Stimulated activated CD4-positive, alpha-beta T cell treated with anti-CD3 and anti-CD28 coated beads, Interleukin-12 subunit alpha, Interleukin-12 subunit beta, amount 100 ng/mL, for 4 hours (primary cell): Measurements from ENCODE around the gene EPN1.
"Not testable (repeated sequence)": the region's sequence is repeated elsewhere in the genome, so short reads cannot be mapped to it uniquely, and the experiment has no call there.

Experiments used
- DNase-seq: peaks from one replicate; pipeline ENCODE4 v3.0.0-alpha.2; 2020

Gene EPN1

DNA sequence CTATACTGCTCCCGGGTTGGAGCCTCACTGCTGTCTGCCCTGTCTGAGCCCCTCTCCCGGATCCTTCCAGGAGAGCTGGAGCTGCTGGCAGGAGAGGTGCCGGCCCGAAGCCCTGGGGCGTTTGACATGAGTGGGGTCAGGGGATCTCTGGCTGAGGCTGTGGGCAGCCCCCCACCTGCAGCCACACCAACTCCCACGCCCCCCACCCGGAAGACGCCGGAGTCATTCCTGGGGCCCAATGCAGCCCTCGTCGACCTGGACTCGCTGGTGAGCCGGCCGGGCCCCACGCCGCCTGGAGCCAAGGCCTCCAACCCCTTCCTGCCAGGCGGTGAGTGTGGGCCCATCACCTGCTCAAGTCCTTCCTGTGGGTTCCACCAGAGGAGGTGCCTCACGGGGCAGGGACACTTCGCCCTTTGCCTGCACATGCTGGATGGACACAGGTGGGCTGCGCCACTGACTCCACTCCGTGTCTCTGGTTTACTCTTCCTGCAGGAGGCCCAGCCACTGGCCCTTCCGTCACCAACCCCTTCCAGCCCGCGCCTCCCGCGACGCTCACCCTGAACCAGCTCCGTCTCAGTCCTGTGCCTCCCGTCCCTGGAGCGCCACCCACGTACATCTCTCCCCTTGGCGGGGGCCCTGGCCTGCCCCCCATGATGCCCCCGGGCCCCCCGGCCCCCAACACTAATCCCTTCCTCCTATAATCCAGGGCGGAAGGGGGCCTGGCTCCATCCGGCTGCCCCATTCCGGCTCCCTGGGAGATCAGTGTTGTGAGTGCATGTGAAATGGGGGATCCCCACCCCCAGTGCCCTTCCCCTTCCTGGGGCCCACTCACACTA is 19.8 kb downstream of the EPN1 start:
- DNase-seq = no peak

DNA sequence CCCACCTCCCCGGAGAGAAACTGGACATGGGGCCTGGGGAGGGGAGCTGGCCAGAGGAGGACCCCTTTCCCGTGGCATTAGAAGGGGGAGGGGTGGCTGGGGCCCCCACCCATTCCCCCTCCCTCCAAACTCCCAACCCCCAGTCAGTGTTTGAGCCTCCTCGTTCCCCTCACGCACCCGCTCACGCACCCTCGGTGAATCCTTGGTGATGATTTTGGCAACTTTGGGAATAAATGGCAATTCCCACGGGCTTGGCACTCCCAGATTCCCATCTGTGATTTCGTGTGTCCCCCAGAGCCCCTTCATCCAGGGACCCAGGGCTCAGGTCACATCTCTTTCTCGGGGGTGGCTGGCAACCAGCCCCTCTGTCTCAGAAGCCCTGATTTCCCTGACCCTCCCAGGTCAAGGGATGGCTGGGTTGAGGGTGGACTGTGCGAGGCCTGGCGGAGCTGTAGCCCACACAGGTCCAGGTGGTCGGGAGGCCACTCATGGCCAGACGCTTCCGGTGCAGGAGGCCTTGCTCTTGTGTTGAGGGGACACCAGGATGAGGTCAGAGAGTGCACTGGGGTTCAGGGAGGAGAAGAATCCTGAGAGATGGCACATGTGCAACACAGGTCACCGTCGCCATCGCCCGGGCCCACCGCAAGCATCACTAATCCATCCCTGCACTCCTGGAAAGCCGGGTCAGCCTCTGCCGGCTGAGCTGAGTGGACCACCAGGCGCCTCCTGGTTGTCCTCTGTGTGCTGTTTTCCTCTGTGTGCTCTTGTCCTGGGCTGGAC is 20.7 kb downstream of the EPN1 start:
- no peak for DNase-seq

DNA sequence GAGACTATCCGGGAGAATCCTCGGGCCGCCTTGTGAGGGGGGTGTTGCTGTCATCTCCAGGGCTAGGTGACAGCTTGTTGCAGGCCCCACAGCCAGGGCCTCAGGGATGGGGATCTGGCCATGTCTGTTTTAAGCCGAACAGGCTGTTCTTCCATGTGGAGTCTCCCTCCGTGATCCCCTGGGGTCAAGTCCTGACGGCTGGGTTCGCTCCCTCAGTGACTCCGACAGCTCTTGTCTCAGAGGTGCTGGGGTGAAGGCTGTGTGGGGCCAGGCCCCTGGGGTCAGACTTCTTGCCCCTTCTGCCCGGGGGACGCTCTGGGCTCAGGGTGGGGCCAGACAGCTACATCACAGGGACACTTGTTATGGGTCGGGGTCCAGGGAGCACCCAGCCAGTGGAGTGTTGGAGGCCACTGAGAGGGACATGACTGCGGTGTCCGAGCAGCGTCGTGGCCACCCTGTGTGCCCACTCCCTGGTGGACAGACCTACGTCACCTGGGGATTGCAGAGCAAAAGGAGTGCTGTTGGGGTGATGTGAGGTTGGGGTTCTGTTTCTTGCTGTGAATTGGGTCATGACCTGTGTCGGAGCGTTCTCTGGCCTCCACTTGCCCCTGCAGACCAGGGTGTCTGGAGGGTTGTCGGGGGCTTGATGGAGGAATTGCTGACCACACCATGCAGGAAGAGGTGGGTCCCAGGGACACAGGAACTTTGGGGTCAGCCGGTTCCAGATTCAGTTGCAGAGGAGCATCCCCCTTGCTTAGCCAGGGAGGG is 21.5 kb downstream of the EPN1 start:
- DNase-seq = no peak

DNA sequence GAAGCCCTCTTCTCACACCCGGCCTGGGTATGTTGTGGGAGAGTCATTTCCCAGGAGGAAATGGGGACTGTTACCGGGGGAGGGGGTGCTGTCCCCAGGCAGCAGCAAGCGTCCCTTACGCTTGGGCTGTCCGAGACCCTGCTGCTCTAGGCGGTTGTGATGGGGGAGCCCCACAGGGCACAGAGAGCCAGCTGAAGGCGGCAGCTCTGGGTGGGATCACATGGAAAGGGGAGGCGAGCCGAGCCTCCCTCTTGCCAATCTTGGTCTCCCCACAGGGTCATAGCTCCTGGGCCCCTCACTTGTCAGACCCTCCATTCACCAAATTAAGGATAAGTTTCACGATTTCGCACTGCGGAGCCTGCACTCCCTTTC is 22.0 kb downstream of the EPN1 start:
- DNase-seq = no peak

DNA sequence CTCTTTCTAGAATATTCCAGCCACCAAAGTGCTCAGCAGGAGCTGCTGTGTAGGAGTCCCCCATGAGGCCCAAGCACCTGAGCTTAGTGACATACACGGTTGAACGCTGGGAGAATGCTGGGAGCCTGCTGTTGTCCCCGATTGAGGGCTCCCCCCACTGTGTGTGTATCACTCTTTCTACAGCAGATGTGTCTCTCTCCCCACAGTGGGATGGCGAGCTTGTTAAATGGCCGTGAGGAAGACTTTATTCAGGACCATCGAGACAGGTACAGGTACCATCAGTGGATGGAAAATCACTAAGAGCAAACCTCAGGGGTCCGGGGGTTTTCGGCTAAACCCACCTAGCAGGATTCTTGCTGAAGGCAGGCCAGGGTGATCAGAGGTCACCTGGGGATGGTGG is 22.7 kb downstream of the EPN1 start:
- no peak for DNase-seq

DNA sequence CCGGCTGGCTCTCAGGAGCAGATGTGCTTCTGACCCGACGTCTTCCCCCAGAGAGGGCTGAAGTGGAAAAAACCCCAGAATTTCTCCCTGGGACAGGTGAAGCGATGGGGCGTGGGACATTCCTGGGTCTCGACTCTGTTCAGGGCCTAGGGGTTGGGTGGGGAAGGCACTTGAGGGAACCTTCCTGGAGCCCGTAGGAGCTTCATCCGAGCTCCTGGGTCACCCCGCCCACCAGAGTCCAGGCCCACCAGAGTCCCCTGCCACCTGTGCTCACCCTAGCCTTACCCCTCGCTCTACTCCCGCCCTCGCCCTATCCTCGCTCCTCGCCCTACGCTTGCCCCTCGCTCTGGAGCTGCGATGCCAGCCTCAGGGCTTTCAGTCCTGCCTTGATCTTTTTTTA is 23.2 kb downstream of the EPN1 start:
- no peak for DNase-seq

DNA sequence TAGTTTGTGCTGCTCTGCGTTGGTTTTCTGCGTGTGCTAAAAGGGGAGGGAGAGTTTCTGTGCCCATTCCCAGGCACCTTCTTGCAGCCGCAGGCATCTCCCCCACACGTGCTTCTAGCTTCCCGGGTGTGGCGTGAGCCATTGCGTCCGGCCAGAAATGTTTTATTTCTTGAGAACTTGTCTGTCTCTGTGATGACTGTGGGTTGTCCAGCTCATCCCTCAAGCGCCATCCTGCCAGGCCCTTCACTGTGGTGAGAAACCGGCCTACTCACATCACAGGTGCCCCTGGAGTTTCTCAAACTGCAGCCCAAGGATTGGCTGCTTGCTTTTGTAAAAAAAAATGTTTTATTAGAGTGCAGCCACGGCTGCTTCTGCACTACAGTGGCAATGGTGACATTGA is 24.2 kb downstream of the EPN1 start:
- no peak for DNase-seq

DNA sequence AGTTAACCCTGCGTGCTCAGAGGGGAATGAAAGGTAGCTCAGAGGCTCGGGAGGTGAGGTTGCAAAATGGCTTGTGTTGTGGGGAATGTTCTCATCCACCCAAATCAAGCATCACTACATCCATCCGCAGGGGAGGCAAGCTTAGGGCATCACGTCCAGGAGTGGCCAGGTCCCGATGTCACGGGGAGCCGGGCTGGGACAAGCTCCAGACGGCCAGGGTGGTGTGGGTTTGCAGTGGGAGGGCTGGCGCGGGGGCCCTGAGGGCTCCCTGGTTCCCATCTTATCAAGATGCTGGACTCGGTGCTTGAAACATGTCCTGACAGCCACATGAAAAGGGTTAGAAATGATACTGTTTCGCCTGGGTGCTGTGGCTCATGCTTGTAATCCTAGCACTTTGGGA is 25.8 kb downstream of the EPN1 start:
- no peak for DNase-seq

DNA sequence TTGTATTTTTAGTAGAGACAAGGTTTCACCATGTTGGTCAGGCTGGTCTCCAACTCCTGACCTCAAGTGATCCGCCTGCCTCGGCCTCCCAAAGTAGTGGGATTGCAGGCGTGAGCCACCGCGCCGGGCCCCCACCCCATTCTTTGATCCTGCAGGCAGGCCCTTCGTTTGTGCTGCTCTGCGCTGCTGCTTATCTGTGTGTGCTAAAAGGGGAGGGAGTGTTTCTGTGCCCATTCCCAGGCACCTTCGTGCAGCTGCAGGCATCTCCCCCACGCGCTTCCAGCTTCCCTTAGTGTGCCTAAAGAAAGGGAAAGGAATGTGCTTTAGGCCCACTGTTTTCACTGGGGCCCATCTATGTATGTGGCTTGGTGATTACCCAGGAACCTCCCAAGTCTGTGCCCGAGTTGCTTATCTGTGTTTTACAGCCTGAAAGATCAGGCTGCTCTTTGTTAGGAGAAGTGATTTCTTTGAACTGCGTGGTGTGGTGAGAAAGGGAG is 27.2 kb downstream of the EPN1 start:
- DNase-seq = no peak

DNA sequence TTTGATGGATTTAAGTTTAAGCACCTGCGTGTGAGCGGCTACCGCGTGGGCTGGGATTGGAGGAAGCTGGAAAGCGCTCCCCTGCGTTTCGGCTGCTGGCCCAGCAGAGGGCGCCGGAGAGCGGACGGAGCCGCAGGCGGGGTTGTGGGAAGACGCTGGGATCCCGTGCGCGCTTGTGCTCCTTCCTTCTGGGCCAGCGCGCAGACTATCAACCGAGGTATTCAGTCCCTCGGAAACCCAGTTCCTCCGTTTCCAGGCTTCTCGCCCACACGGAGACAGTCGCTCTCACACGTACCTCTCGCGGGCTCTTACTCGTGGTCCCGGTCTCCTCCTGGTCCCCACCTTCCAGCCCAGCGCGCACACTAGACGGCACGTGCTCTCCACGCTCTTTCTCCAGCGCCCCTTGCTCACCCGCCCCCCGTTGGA is 28.8 kb downstream of the EPN1 start:
- DNase-seq = peak; percentile 54

DNA sequence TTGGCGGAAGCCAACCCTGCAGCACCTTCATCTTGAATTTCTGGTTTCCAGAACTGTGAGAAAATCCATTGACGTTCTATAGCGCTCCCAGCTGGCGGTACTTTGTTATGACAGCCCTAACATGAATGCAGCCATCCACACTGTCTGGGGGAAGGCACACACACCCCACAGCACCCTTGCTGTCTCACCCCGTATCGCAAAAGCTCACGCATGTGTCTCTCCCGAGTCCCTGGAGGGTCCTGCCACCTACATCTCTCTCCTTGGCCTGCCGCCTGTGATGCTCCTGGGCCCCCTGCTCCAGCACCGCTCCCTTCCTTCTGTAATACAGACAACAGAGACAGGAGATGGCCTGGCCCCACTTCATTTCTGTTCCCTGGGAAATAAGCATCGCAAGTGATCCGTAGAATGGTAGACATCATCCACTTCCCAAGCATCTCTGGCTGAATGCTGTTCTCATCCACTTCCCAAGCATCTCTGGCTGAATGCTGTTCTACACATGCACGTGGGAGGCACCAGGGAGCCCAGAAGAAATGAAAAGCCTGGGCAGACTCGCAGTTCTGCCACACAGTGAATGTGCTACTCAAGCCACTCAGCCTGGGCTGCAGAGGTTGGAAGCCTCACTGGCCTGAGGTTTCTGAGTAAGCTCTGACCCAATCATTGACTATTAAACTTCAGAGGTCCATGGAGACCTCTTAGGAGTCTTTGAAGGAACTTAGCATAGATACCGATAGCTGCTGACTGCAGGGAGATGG is 29.6 kb downstream of the EPN1 start:
- DNase-seq = no peak

DNA sequence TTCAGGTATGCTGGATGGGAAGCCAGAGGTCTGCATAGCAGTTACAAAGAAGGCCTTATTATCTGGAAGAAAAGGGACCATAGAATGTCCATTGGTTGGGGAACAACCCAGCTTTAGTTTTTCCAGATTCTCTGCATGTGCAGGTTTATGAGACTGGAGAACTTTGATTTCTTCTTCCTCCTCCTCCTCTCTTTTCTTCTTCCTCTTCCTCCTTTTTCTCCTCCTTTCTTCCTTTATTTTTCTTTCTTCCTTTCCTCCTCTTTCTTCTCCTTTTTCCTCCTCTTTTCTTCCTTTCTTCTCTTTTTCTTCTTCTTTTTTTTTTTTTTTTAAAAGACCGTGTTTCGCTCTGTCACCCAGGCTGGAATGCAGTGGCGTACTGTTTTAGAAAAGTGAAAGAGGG is 30.9 kb downstream of the EPN1 start:
- DNase-seq = no peak

DNA sequence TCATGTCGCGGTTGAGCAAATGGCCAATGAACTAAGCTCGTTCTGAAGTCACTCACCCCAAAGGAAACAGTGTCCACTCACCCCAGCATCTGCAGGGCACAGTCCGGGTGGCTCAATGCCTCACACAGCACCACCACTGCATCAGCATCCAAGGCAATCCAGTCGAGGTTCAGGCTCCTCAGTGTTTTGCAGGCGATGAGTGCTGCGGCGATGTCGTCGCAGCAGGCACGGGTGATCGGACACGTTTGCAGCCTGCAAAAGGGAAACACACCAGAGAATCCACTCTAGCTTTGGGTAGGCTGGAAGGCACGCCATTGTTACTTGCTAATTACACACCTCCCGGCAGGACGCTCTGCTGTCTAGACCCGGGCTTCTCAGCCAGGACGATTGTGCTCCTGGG is 36.7 kb downstream of the EPN1 start:
- no peak for DNase-seq

DNA sequence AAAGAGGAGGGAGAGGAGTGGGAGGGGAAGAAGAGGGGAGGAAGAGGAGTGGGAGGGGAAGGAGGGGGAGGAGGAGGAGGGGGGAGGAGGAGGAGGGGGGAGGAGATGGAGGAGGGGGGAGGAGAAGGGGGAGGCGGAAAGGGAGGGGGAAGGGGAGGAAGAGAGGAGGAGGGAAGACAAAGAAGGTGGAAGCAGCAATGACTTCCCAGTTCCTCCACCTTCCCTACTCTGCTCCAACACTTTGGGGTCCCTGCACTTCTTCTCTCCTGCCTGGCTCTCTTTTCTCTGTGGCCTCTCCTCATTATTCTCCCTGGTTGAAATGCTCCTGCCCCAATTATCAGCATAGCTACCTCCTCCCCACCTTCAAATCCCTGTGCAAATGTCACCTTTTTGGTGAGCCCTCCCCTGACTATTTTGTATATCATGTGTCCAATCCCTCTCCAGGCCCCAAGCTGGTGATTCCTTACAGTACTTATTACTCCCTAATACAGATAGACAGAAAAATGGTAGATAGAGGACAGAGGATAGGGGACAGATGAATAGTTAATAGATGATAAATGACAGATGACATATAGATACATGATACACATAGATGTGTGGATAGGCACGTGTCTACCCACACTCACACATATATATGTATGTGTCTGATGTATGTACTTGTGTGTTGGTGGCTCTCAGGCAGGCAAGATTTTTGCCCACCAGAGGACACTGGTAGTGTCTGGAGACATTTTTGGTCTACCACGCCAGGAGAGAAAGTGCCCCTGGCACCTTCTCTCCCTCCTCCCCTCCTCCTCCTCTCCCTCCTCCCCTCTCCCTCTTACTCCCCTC is 38.0 kb downstream of the EPN1 start:
- no peak for DNase-seq

DNA sequence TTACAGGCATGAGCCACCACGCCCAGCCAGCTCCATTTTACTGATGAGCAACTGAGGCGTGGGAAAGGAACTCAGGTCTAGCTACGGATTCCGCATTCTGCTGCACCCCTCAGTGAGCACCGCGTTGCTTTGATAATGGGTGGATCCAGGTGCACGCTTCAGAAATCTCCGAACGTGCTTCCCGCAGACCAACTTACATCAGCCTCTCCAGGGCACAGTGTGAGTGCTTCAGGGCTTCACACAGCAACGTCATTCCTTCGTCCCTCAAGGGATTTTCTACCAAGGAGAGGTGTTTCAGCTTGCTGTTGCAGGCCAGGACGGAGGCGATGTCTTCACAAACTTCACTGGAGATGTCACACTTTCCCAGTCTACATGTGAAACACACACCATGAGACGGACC is 41.5 kb downstream of the EPN1 start:
- DNase-seq = no peak

DNA sequence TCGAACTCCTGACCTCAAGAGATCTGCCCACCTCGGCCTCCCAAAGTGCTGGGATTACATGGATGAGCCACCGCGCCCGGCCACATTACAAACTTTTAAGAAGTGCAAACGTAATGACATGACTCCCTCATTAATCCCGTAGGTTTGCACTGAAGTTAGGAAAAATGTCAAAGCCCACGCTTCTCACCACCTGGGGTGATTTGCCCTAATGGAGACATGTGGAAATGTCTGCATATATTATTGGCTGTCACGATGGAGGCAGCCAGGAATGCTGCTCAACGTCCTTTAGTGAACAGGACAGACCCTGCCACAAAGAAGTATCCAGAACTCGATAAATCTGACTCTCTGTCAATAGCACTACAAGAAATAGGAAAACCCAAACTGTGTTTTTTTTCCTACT is 42.2 kb downstream of the EPN1 start:
- no peak for DNase-seq

DNA sequence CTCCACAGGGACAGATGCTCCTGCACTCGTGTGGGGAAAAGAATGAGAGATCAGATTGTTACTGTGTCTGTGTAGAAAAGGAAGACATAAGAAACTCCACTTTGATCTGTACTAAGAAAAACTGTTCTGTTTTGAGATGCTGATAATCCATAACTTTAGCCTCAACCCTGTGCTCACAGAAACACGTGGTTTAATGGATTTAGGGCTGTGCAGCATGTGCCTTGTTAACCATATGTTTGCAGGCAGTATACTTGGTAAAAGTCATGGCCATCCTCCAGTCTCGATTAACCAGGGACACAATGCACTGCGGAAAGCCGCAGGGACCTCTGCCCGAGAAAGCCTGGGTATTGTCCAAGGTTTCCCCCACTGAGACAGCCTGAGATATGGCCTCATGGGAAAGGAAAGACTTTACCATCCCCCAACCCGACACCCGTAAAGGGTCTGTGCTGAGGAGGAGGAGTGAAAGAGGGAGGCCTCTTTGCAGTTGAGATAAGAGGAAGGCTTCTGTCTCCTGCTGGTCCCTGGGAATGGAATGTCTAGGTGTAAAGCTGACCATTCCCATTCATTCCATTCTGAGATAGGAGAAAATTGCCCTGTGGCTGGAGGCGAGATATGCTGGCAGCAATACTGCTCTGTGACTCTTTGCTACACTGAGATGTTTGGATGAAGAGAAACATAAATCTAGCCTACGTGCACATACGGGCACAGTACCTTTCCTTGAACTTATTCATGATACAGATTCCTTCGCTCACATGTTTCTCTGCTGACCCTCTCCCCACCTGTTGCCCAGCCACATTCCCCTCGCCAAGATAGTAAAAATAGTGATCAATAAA is 43.1 kb downstream of the EPN1 start:
- not testable (repeated sequence) for DNase-seq

DNA sequence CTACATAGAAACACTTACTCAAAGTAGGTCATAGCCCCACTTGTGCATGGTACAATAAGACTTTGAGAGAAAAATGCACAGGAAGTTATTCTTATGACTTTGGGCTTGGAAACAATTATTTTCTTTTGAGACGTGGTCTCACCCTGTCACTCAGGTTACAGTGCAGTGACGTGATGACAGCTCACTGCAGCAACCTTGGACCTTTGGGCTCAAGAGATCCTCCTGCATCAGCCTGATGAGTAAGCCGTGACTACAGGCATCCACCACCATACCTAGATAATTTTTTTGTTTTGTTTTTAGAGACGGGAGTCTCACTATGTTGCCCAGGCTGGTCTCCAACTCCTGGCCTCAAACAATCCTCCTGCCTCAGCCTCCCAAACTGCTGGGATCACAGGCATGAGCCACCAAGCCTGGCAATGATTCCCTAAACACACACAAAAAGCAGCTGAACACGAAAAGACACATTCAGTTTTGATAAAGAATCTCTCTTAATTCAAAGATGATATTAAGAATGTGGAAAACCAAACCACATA is 45.3 kb downstream of the EPN1 start:
- no peak for DNase-seq

DNA sequence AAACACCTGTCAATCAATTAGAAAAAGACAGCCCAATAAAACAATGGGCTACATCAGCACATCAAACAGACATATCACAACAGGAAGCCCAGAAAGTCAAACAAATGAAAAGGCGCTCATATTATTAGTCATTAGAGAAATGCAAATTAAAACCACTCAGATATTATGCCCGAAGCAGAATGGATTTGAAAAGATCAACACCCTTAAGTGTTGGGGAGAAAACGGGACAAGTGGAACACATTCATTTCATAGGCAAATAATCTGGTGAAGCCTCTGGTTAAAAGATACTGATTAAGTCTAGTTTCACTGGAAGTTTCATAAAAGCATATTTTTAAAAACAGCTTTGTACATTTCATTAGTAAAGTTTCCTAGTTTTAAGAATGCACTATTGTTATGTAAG is 45.8 kb downstream of the EPN1 start:
- no peak for DNase-seq

DNA sequence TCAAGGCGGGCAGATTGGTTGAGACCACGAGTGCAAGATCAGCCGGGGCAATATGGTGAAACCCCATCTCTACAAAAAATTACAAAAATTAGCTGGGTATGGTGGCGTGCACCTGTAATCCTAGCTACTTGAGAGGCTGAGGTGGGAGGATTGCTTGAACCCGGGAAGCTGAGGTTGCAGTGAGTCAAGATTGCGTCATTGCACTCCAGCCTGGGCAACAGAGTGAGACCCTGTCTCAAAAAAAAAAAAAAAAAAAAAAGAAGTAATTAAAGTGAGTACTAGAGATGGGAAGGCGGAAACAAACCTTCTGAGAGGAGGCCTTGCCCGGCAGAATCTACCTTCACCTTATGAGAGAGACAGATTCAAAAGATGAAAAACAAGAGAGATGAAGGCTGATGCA is 48.5 kb downstream of the EPN1 start:
- DNase-seq = no peak

DNA sequence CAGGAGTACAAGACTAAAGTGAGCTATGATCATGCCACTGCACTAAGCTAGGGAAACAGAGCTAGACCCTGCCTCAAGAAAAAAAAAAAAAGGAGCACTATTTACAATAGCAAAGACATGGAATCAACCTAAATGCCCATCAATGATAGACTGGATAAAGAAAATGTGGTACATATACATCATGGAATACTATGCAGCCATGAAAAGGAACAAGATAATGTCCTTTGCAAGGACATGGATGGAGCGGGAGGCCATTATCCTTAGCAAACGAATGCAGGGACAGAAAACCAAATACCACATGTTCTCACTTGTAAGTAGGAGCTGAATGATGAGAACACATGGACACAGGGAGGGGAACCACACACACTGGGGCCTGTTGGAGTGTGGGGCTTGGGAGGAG is 55.4 kb downstream of the EPN1 start:
- DNase-seq = not testable (repeated sequence)
